Heart left ventricle (tissue), 13 donors: ENCODE data around the gene MITF.

Source experiments
- POLR2A ChIP-seq, 2 donors: fragments of 450-650 bp; IDR thresholded peaks; one replicate each; pipeline ENCODE4 v1.6.1; 2017; ENCODE audit warnings: antibody characterized with exemption in 2 of 2, mild to moderate bottlenecking in 2 of 2, moderate library complexity in 2 of 2
- TF ChIP-seq, protein P1 (sequence below), 12 donors: fragments of 200-600 bp; sonication (generic) in 4 of 12; IDR thresholded peaks; one replicate each; pipeline versions ENCODE4 v1.5.0 to v1.8.0; 2018 to 2022; ENCODE audit warnings: antibody characterized with exemption in 12 of 12, mild to moderate bottlenecking in 5 of 12
- donor health status: ischemic (EF 13 %, LVEDD 7.1; RV severe dilation, severe dysfunction).
- donor health status: DM: no; HTN: yes; CAD: no.
- donor health status: DM: no; HTN: no; CAD: no.
- donor health status: ischemic (EF 25% LVEDD 6.9; RV normal size, moderate dysfunction).
- donor health status: ischemic (EF 25% LVEDD 5.7; RV mildly dilated, moderate dysfunction).
- donor health status: ischemic (EF 35%, LVEDD 5.7; RV mildly dilated, moderate dysfunction).
- donor health status: nonischemic (EF 11% LVEDD 7.7; RV severe dilation, severe dysfunction).
- donor health status: DM: yes; HTN: yes; CAD: no.
- donor health status: PGD.
- donor health status: ischemic (EF 29% LVEDD 5.4; RV normal size, mild dysfunction).
- donor health status: nonischemic (EF 23%, LVEDD 6.1; RV moderate dilation, normal function).

GRCh38 chr3:69715204-69715603 is 24.1 kb upstream of the MITF start:
- no peak for TF ChIP-seq POLR2A (IDR thresholded peaks at IDR 0.05)
- TF ChIP-seq, protein P1, sequence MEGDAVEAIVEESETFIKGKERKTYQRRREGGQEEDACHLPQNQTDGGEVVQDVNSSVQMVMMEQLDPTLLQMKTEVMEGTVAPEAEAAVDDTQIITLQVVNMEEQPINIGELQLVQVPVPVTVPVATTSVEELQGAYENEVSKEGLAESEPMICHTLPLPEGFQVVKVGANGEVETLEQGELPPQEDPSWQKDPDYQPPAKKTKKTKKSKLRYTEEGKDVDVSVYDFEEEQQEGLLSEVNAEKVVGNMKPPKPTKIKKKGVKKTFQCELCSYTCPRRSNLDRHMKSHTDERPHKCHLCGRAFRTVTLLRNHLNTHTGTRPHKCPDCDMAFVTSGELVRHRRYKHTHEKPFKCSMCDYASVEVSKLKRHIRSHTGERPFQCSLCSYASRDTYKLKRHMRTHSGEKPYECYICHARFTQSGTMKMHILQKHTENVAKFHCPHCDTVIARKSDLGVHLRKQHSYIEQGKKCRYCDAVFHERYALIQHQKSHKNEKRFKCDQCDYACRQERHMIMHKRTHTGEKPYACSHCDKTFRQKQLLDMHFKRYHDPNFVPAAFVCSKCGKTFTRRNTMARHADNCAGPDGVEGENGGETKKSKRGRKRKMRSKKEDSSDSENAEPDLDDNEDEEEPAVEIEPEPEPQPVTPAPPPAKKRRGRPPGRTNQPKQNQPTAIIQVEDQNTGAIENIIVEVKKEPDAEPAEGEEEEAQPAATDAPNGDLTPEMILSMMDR (IDR thresholded peaks at IDR 0.05), result no peak
